ENCODE results near the gene DIPK1A.

DIPK1A gene

DNA sequence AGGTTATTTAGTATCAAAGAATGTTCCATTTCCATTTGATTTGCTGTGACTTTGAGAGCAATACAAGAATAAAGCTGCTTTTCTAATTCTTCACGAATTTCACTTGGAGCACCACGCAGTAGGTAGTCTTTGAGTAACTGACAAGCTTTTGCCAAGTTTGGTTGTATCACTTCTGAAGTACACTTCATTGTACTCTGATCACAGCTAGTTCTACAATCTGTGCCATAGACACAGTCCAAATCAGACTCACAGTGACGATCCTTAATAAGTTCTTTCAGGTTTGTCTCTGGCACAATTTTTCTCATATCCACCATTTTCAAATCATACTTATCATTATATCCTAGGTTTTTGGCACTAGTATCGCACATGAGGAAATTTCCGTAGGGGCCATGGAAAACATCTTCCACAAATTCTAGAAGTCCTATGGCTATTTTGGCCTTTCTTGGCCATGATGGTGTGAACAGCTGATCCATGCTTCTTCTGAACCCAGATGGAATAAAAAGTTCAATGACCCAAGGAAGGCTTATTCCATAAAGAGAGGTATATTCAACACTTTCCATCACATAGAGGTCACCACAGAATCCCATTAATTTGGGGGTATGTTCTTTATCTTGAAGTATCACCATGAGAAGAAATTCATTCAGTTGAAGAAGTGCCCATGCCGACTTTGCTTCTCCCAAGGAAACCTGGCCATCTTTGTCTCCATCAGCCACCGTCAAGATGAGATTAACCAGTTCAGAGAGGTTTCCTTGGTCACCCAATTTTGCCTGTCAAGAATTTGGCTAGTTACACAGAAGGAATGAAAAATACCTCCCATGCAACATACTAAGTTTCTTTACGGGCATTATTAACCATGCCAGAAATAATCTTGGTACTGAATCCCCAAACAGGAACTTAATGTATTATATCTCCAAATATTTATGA is 117.6 kb downstream of the DIPK1A start:
- Histone ChIP-seq H3K36me3 (ENCODE audit: control insufficient read depth, insufficient read depth, low read length) (peaks cover 19% of the 10 kb centered on the region), H3K27me3 (replicated peaks; ENCODE audit: control insufficient read depth, insufficient read depth, low read length) (no peaks in the 10 kb centered on the region), H3K4me3 (replicated peaks; ENCODE audit: low read depth, low read length) (no peak overlapping the region)
- TF ChIP-seq, protein P1, sequence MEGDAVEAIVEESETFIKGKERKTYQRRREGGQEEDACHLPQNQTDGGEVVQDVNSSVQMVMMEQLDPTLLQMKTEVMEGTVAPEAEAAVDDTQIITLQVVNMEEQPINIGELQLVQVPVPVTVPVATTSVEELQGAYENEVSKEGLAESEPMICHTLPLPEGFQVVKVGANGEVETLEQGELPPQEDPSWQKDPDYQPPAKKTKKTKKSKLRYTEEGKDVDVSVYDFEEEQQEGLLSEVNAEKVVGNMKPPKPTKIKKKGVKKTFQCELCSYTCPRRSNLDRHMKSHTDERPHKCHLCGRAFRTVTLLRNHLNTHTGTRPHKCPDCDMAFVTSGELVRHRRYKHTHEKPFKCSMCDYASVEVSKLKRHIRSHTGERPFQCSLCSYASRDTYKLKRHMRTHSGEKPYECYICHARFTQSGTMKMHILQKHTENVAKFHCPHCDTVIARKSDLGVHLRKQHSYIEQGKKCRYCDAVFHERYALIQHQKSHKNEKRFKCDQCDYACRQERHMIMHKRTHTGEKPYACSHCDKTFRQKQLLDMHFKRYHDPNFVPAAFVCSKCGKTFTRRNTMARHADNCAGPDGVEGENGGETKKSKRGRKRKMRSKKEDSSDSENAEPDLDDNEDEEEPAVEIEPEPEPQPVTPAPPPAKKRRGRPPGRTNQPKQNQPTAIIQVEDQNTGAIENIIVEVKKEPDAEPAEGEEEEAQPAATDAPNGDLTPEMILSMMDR (IDR thresholded peaks at IDR 0.05; ENCODE audit: insufficient read depth, low read length, poor library complexity, severe bottlenecking), result no peak
- no peak for DNase-seq (ENCODE audit: extremely low read depth, insufficient read length)

DNA sequence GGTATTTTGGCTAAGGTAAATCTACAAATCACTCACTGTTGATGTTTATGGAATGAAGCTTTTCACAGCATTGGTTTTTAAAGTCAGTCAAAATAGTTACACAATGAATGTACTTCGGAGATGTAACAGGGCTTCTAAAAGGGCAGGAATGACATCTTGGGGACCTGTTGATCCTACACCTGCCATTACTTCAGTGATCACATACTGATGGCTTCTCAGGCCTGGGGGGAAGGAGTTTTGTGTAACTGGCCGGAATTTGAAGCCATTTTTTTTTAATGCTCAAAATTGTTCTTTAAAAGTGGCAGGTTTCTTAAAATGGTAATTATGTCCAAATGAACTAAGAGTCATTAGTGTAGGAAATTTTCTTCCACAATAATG is 118.2 kb downstream of the DIPK1A start:
- TF ChIP-seq, protein P1 (IDR thresholded peaks at IDR 0.05; ENCODE audit: insufficient read depth, low read length, poor library complexity, severe bottlenecking), result no peak
- DNase-seq (ENCODE audit: extremely low read depth, insufficient read length), result no peak
- no peak overlapping the region for H3K4me3 ChIP-seq (replicated peaks; ENCODE audit: low read depth, low read length)
- no peaks in the 10 kb centered on the region for H3K27me3 ChIP-seq (replicated peaks; ENCODE audit: control insufficient read depth, insufficient read depth, low read length)
- H3K36me3 ChIP-seq (ENCODE audit: control insufficient read depth, insufficient read depth, low read length), result peaks cover 21% of the 10 kb centered on the region

DNA sequence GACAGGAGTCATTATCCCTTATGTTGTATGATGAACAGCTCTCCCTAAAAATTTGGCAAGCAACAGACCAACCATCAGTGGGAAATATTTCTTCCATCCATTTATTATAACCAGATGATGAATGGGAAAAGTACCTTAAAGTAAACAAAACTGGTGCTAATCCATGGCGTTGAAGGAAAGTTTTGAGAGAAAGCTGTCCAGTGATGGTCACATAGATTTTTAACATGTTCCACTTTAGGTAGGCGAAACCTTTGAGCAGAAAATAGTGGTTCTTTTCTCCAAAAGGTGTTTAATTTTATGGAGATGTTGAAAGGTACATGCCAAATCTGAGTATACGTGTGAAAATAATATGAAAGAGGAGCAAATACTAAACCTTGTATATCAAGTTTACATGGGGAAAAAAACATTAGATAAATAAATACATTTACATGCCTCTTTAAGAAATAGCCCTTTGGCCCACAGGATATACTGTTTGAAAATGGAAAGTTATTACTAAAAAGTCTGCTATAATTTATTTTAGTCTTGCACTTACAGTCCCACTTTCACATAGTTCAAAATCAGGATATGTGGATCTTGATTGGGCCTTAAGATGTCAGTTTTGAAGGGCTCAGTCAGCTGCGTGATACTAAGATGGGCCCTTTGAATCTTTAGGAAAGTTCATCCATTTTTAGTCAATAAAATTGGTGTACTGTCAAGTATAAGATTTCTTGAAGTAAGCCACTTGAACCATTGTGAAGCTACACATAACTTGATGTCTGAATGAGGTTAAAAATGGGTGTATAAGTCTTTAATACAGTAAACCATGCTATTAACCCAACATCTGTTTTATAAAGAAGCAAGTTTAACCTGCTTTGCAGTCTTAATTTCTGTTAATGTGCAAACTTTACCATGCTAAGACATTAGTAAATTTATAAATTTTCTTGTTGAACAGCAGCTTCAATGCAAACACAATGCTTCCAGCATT is 118.9 kb downstream of the DIPK1A start:
- H3K36me3 ChIP-seq (ENCODE audit: control insufficient read depth, insufficient read depth, low read length), result peaks cover 25% of the 10 kb centered on the region
- TF ChIP-seq, protein P1 (IDR thresholded peaks at IDR 0.05; ENCODE audit: insufficient read depth, low read length, poor library complexity, severe bottlenecking), result no peak
- H3K27me3 ChIP-seq (replicated peaks; ENCODE audit: control insufficient read depth, insufficient read depth, low read length), result no peaks in the 10 kb centered on the region

DNA sequence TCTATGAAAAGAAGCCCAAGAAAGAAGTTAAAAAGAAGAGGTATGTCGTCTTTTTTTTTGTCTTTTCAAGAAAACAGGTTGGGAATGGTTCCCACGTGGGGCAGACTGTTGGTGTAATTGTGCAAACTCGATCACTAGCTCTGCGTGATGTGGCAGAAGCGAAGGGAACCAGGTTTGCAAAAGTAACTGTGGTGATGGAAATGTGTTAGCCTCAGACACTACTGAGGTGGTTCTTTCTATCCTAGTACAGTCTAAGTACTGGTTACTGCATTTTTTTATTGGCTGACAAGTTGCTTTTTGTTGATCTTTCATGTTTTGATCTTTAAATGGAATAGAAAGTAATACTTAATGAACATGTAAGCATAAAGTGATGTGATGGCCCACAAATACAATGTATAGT is 120.7 kb downstream of the DIPK1A start:
- H3K4me3 ChIP-seq (replicated peaks; ENCODE audit: low read depth, low read length), result no peak overlapping the region
- H3K27me3 ChIP-seq (replicated peaks; ENCODE audit: control insufficient read depth, insufficient read depth, low read length), result no peaks in the 10 kb centered on the region
- no peak for DNase-seq (ENCODE audit: extremely low read depth, insufficient read length)
- H3K36me3 ChIP-seq (ENCODE audit: control insufficient read depth, insufficient read depth, low read length), result peaks cover 27% of the 10 kb centered on the region
- TF ChIP-seq, protein P1 (IDR thresholded peaks at IDR 0.05; ENCODE audit: insufficient read depth, low read length, poor library complexity, severe bottlenecking), result no peak

More for the DNA sequence above, 118.9 kb downstream of the DIPK1A start:
- no peak overlapping the region for H3K4me3 ChIP-seq (replicated peaks; ENCODE audit: low read depth, low read length)
- no peak for DNase-seq (ENCODE audit: extremely low read depth, insufficient read length)

DNA sequence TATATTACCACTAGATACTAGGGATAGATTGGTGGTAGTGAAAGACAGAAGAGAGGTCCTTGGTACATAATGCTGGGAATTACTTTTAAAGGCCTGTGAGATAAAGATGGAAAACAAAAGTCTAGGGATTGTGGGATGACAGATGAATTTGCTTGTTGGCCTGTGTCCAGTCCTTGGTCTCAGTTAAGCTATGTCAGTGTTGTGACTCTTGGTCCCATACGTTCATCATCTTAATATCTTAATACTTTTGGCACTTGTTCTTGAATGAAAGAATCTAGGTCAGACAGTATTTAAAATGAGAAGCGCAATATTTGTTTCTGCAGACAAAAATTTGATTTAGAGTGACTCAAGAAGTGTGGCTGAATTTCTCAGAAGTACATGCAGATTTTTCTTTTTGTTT is 121.8 kb downstream of the DIPK1A start:
- no peak for DNase-seq (ENCODE audit: extremely low read depth, insufficient read length)
- no peaks in the 10 kb centered on the region for H3K27me3 ChIP-seq (replicated peaks; ENCODE audit: control insufficient read depth, insufficient read depth, low read length)
- TF ChIP-seq, protein P1 (IDR thresholded peaks at IDR 0.05; ENCODE audit: insufficient read depth, low read length, poor library complexity, severe bottlenecking), result no peak
- H3K36me3 ChIP-seq (ENCODE audit: control insufficient read depth, insufficient read depth, low read length), result peaks cover 31% of the 10 kb centered on the region
- no peak overlapping the region for H3K4me3 ChIP-seq (replicated peaks; ENCODE audit: low read depth, low read length)
